WTC11 (cell line): ENCODE results near the gene CEP63. TPM values are rescaled to one million over a fixed set of nuclear protein-coding genes. Genes with fewer than 3 reads are reported as not detected.

Source experiments
- ATAC-seq: fragments of 200-7000 bp; cut with Tn5 transposase; 2 replicates; pipeline ENCODE4 v1.10.0; 2021; ENCODE audit warnings: mild to moderate bottlenecking, moderate library complexity
- CTCF ChIA-PET: fragments of 300-600 bp; sonication (Branson Sonifier 250); formaldehyde crosslinking; loops from one replicate; lab custom pipeline; 2021; ENCODE audit warnings: antibody characterized with exemption; lab: Charles Lee
- POLR2A ChIA-PET: fragments of 350-600 bp; sonication (Branson Sonifier 250); formaldehyde crosslinking; loops from one replicate; lab custom pipeline; 2021; ENCODE audit warnings: antibody characterized with exemption; lab: Charles Lee
- DNase-seq: peaks from one replicate; pipeline ENCODE4 v3.0.0; 2021; ENCODE audit warnings: low spot score
- H3K27ac Mint-ChIP-seq: 2 replicates; pipeline ENCODE4 v1.8.0; 2021; ENCODE audit warnings: mixed read lengths
- H3K27me3 Mint-ChIP-seq: 2 replicates; pipeline ENCODE4 v1.8.0; 2021; ENCODE audit warnings: low read depth, mild to moderate bottlenecking, moderate library complexity, mixed read lengths
- H3K36me3 Mint-ChIP-seq: 2 replicates; pipeline ENCODE4 v1.8.0; 2021; ENCODE audit warnings: mixed read lengths
- H3K4me1 Mint-ChIP-seq: 2 replicates; pipeline ENCODE4 v1.8.0; 2022; ENCODE audit warnings: mixed read lengths
- H3K4me3 Mint-ChIP-seq: 2 replicates; pipeline ENCODE4 v1.8.0; 2021; ENCODE audit warnings: mild to moderate bottlenecking, moderate library complexity, mixed read lengths
- H3K9me3 Mint-ChIP-seq: 2 replicates; pipeline ENCODE4 v1.8.0; 2021; ENCODE audit warnings: mixed read lengths
- AFF4 ChIP-seq: sonication (generic); formaldehyde crosslinking; IDR thresholded peaks from 2 replicates; pipeline ENCODE4 v1.8.1; 2023; ENCODE audit warnings: mild to moderate bottlenecking, missing genetic modification reagents, borderline replicate concordance
- E2F1 ChIP-seq: sonication (generic); formaldehyde crosslinking; IDR thresholded peaks from 2 replicates; pipeline ENCODE4 v1.8.0; 2022; ENCODE audit warnings: mild to moderate bottlenecking, missing genetic modification reagents
- E2F5 ChIP-seq: sonication (generic); formaldehyde crosslinking; IDR thresholded peaks from 2 replicates; pipeline ENCODE4 v1.8.1; 2022; ENCODE audit warnings: mild to moderate bottlenecking, moderate library complexity, missing genetic modification reagents
- ELF4 ChIP-seq: sonication (generic); formaldehyde crosslinking; IDR thresholded peaks from 2 replicates; pipeline ENCODE4 v1.8.1; 2022; ENCODE audit warnings: low read depth, mild to moderate bottlenecking, moderate library complexity, missing genetic modification reagents
- ERG ChIP-seq: fragments of 250-450 bp; sonication (Bioruptor Pico); IDR thresholded peaks from 2 replicates; pipeline ENCODE4 v1.8.0; 2021; ENCODE audit warnings: mild to moderate bottlenecking
- FOXK1 ChIP-seq: sonication (generic); formaldehyde crosslinking; IDR thresholded peaks from 2 replicates; pipeline ENCODE4 v1.8.0; 2022; ENCODE audit warnings: mild to moderate bottlenecking, moderate library complexity, missing genetic modification reagents
- GRHL2 ChIP-seq: fragments of 250-450 bp; sonication (Bioruptor Pico); IDR thresholded peaks from 2 replicates; pipeline ENCODE4 v1.8.0; 2022; ENCODE audit warnings: mild to moderate bottlenecking, moderate library complexity; ENCODE audit not compliant: insufficient replicate concordance, severe bottlenecking
- JAZF1 ChIP-seq: fragments of 250-450 bp; sonication (Bioruptor Pico); IDR thresholded peaks from 2 replicates; pipeline ENCODE4 v1.9.0; 2021; ENCODE audit warnings: moderate library complexity, mild to moderate bottlenecking, inconsistent platforms
- MYBL2 ChIP-seq: sonication (generic); formaldehyde crosslinking; IDR thresholded peaks from 2 replicates; pipeline ENCODE4 v1.8.1; 2023; ENCODE audit warnings: mild to moderate bottlenecking, moderate library complexity, missing genetic modification reagents
- NFE2L1 ChIP-seq: sonication (generic); formaldehyde crosslinking; IDR thresholded peaks from 2 replicates; pipeline ENCODE4 v1.8.1; 2023; ENCODE audit warnings: missing genetic modification reagents
- NFYB ChIP-seq: sonication (generic); formaldehyde crosslinking; conservative IDR thresholded peaks from 2 replicates; pipeline ENCODE4 v1.8.0; 2022; ENCODE audit warnings: low read depth, missing genetic modification reagents
- NR3C1 ChIP-seq: sonication (generic); formaldehyde crosslinking; conservative IDR thresholded peaks from 2 replicates; pipeline ENCODE4 v1.8.1; 2023; ENCODE audit warnings: low read depth, mild to moderate bottlenecking, missing genetic modification reagents
- RELA ChIP-seq: sonication (generic); formaldehyde crosslinking; IDR thresholded peaks from 2 replicates; pipeline ENCODE4 v1.8.1; 2022; ENCODE audit warnings: missing genetic modification reagents, mild to moderate bottlenecking, borderline replicate concordance
- RORB ChIP-seq: fragments of 250-450 bp; sonication (Bioruptor Pico); IDR thresholded peaks from 2 replicates; pipeline ENCODE4 v1.9.0; 2021; ENCODE audit warnings: mild to moderate bottlenecking
- USF2 ChIP-seq: sonication (generic); formaldehyde crosslinking; IDR thresholded peaks from 2 replicates; pipeline ENCODE4 v1.8.1; 2023; ENCODE audit warnings: mild to moderate bottlenecking, missing genetic modification reagents, moderate library complexity
- ZBTB43 ChIP-seq: sonication (generic); formaldehyde crosslinking; IDR thresholded peaks from 2 replicates; pipeline ENCODE4 v1.8.1; 2023; ENCODE audit warnings: mild to moderate bottlenecking, missing genetic modification reagents
- ZNF219 ChIP-seq: sonication (generic); formaldehyde crosslinking; IDR thresholded peaks from 2 replicates; pipeline ENCODE4 v1.8.0; 2023; ENCODE audit warnings: missing genetic modification reagents, mild to moderate bottlenecking, borderline replicate concordance
- ZNF232 ChIP-seq: sonication (generic); formaldehyde crosslinking; IDR thresholded peaks from 2 replicates; pipeline ENCODE4 v1.8.0; 2022; ENCODE audit warnings: mild to moderate bottlenecking, missing genetic modification reagents
- ZNF317 ChIP-seq: sonication (generic); formaldehyde crosslinking; IDR thresholded peaks from 2 replicates; pipeline ENCODE4 v1.8.1; 2023; ENCODE audit warnings: low read depth, mild to moderate bottlenecking, moderate library complexity, missing genetic modification reagents, borderline replicate concordance
- ZNF396 ChIP-seq: fragments of 250-450 bp; sonication (Bioruptor Pico); IDR thresholded peaks from 2 replicates; pipeline ENCODE4 v1.8.0; 2021; ENCODE audit warnings: mild to moderate bottlenecking, moderate library complexity, borderline replicate concordance
- ZNF416 ChIP-seq: fragments of 250-450 bp; sonication (Bioruptor Pico); IDR thresholded peaks from 2 replicates; pipeline ENCODE4 v1.9.0; 2021; ENCODE audit warnings: mild to moderate bottlenecking, inconsistent platforms
- ZNF425 ChIP-seq: fragments of 250-450 bp; sonication (Bioruptor Pico); conservative IDR thresholded peaks from 2 replicates; pipeline ENCODE4 v1.9.0; 2021; ENCODE audit warnings: mild to moderate bottlenecking
- total RNA-seq: library from RNA; stranded (reverse); gene quantifications from 3 replicates; pipeline ENCODE4 v1.2.3, GENCODE V29; 2021

Gene CEP63
- total RNA-seq, 1 experiment from 2014 or later: 28.0 TPM

GRCh38 chr3:134590766-134591165 is 104.9 kb downstream of the CEP63 start (continued):
- TF ChIP-seq USF2 (CRISPR knock-in tag) (no peak), ZBTB43 (CRISPR knock-in tag) (no peak), RORB (CRISPR knock-in tag) (no peak)

- TF ChIP-seq ZNF317 (CRISPR knock-in tag): no peak
- no peak for TF ChIP-seq ELF4 (CRISPR knock-in tag)
- no peak for TF ChIP-seq E2F5 (CRISPR knock-in tag)
- no peak for TF ChIP-seq RORB (CRISPR knock-in tag)
- TF ChIP-seq ZNF416 (CRISPR knock-in tag): no peak
- TF ChIP-seq MYBL2: no peak
- TF ChIP-seq JAZF1: no peak
- no peak for TF ChIP-seq NR3C1
- no peak for TF ChIP-seq ZNF219 (CRISPR knock-in tag)
- no peak for TF ChIP-seq FOXK1 (CRISPR knock-in tag)
- TF ChIP-seq NFE2L1: no peak
- TF ChIP-seq E2F1 (CRISPR knock-in tag): no peak
- TF ChIP-seq AFF4 (CRISPR knock-in tag): no peak
- TF ChIP-seq NFYB (CRISPR knock-in tag): no peak
- no peak for TF ChIP-seq ZNF232 (CRISPR knock-in tag)
- no peak for TF ChIP-seq ERG (CRISPR knock-in tag)
- no peak for TF ChIP-seq ZNF425 (CRISPR knock-in tag)
- TF ChIP-seq GRHL2 (CRISPR knock-in tag): no peak
- no peak for TF ChIP-seq ZNF396 (CRISPR knock-in tag)
- TF ChIP-seq RELA: no peak
- DNase-seq (no peak), ATAC-seq (no peak)
- H3K9me3 Mint-ChIP-seq: peaks cover under 1% of the 10 kb centered on the region; the same call in 1 of the 2 replicates
- no peaks in the 10 kb centered on the region; the same call in none of the 2 replicates for H3K27me3 Mint-ChIP-seq
- H3K36me3 Mint-ChIP-seq: no peaks in the 10 kb centered on the region
- peaks cover 3% of the 10 kb centered on the region; the same call in 1 of the 2 replicates for H3K4me1 Mint-ChIP-seq
- no peak overlapping the region for H3K4me3 Mint-ChIP-seq
- no peak overlapping the region for H3K27ac Mint-ChIP-seq
- ChIA-PET POLR2A (no interaction called here), CTCF (interaction anchor here (1.4 to 2.3 kb wide), 2 partner anchors 8 to 85 kb away, joined by 3 to 9 read pairs; no protein-coding TSS in a partner anchor)
Observed at GRCh38 chr3:134592806-134593205, 106.9 kb downstream of the CEP63 start.
